ENCODE results near the gene PNRC2.
"Not testable (repeated sequence)": the region's sequence is repeated elsewhere in the genome, so short reads cannot be mapped to it uniquely, and the experiment has no call there.

Gene PNRC2

GRCh38 chr1:23995431-23995837 lies 35.8 kb downstream of the PNRC2 start:
- no peak for DNase-seq

GRCh38 chr1:23996700-23997229 lies 37.1 kb downstream of the PNRC2 start:
- DNase-seq, result no peak

DNA sequence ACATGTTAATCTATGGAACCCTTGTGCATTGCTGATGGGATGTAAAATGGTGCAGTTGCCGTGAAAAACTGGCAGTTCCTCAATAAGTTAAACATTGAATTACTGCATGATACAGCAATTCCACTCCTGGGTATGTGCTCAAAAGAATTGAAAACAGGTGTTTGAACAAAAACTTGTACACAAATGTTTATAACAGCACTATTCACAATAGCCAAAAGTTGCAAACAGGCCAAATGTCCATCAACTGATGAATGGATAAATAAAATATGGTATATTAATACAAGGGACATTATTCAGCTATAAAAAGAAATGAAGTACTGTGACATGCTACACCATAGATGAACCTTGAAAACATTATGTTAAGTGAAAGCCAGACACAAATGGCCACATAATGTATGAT lies 38.2 kb downstream of the PNRC2 start:
- DNase-seq, result no peak

DNA sequence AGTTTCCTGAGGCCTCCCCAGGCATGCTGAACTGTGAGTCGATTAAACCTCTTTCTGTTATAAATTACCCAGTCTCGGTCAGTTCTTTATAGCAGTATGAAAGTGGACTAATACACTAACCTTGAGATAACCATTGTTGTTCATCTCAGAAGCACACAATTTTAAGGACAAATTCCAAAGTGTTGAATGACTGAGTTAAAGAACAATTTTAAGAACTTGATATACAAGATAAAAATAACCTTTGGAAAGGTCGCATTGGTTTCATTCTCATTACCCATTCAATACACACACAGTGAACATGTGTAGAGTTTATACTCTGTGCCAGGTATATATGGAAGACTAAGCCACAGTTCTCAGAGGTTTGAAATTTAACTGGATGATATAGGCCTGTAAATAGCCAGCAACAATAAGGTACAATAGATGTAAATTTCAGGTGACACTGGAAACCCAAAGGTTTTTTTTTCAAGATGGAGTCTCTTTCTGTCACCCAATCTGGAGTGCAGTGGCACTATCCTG lies 39.6 kb downstream of the PNRC2 start:
- no peak for DNase-seq

DNA sequence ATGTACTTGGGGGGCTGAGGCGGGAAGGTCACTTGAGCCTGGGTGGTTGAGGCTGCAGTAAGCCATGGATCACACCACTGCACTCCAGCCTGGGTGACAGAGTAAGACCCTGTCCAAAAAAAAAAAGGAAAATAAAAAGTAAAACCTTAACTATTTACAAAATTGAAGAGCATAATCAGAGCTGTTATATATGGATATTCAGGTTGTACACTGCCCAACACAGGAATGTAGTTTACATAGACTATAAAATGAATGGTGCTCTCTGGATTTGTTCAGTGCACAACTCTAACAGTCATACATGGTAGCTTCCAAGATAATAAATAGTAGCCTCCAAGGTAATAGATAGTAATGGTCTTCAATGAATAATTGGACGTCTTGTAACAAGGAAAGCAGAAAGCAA lies 43.1 kb downstream of the PNRC2 start:
- DNase-seq, result no peak

GRCh38 chr1:24003331-24003972 lies 43.8 kb downstream of the PNRC2 start:
- no peak for DNase-seq

DNA sequence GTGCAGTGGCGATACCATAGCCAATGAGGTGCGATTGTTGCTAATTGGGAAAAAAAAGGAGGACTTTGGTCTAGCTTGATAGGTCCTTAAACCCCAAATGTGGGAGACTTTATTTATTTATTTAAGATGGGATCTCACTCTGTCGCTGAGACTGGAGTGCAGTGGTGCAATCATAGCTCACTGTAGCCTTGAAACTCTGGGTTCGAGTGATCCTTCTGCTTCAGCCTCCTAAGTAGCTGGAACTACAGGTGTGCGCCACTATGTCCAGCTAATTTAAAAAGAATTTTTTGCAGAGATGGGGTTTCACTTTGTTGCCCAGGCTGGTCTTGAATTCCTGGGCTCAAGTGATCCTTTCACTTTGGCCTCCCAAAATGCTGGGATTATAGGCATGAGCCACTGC lies 44.5 kb downstream of the PNRC2 start:
- DNase-seq, result no peak

DNA sequence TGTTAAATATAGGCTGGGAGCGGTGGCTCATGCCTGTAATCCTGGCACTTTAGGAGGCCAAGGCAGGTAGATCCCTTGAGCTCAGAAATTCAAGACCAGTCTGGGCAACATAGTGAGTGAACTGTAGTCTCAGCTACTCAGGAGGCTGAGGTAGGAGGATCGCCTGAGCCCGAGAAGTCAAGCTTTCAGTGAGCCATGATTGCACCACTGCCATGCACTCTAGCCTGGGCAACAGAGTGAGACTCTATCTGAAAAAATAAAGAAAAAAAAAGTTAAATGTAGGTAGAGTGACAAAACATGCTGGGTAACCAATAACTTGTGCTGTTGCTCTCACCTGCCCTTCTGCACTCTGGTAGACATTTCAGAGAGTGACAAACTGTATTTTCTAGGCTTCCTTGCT lies 45.5 kb downstream of the PNRC2 start:
- no peak for DNase-seq

GRCh38 chr1:24007079-24007478 lies 47.5 kb downstream of the PNRC2 start:
- no peak for DNase-seq

DNA sequence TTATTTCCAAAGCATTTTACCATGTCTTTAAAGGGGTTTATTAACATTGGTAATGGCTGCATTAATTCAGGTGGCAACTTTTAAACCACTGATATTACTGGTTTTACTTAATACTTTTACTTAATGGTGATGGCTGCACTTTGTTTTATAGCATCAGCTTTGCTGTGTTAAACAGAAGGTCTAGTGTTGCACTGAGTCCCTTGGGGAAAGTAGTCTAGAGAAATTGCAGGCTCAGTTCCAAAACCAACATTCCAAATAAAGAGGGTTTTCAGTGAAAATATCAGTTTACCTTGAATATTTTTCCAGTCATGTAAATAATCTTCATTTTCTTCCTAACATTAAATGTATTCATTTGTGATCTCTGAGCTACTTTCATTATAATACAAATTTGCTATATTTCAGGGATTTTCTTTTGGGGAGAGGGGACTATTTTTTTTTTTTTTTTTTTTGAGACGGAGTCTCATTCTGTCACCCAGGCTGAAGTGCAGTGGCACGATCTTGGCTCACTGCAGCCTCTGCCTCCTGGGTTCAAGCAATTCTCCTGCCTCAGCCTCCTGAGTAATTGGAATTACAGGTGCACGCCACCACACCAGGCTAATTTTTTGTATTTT lies 49.1 kb downstream of the PNRC2 start:
- DNase-seq, result not testable (repeated sequence)

- DNase-seq, result no peak
These were observed 49.8 kb downstream of the PNRC2 start for GRCh38 chr1:24009406-24009805.

DNA sequence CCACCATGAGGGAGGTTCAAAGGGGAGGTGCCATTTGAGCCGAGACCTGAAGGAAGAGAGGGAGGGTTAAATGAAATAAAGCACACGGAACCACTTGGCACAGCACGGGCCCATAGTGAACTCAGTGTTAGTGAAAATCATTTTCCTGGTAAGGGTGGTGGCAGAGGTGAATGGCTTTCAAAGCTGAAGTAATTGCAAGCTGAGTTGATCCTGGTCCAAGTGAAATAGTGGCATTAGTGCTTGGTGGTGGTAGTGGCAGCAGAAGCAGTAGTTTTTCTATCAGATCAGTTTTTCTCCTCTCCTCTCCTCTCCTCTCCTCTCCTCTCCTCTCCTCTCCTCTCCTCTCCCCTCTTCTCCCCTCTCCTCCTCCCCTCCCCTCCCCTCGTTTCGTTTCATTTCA lies 51.0 kb downstream of the PNRC2 start:
- DNase-seq, result no peak

GRCh38 chr1:24012878-24013277 lies 53.2 kb downstream of the PNRC2 start:
- DNase-seq, result not testable (repeated sequence)

Measured in cerebellar nuclear complex (tissue), 1 donor.